Measurements from ENCODE around the gene MAK. TPM values are rescaled to one million over a fixed set of nuclear protein-coding genes. Genes with fewer than 3 reads are reported as not detected.
"Not testable (repeated sequence)": the region's sequence is repeated elsewhere in the genome, so short reads cannot be mapped to it uniquely, and the experiment has no call there.

The MAK gene
- total RNA-seq, 1 donor from 2014 or later, result 0.17 TPM

DNA sequence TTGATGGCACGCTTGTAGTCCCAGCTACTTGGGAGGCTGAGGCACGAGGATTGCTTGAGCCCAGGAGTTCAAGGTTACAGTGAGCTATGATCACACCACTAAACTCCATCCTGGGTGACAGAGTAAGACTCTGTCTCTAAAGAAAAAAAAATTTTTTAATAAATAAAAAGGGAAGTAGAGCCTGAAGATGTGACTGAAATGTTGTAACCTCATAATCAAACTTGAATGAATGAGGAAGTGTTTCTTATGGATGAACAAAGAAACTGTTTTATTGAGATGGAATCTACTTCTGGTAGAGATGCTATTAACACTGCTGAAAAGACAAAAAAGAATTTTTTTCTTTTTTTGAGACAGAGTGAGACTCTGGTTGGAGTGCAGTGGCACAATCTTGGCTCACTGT, 6.7 kb downstream of the MAK start:
- Histone ChIP-seq H3K36me3 (ENCODE audit: control insufficient read depth, insufficient read depth, low read length) (no peaks in the 10 kb centered on the region), H3K27me3 (ENCODE audit: control insufficient read depth, insufficient read depth, low read length) (no peaks in the 10 kb centered on the region), H3K4me3 (ENCODE audit: low read depth, low read length) (no peak overlapping the region)
- DNase-seq (ENCODE audit: low read depth), result no peak
- TF ChIP-seq, protein P1, sequence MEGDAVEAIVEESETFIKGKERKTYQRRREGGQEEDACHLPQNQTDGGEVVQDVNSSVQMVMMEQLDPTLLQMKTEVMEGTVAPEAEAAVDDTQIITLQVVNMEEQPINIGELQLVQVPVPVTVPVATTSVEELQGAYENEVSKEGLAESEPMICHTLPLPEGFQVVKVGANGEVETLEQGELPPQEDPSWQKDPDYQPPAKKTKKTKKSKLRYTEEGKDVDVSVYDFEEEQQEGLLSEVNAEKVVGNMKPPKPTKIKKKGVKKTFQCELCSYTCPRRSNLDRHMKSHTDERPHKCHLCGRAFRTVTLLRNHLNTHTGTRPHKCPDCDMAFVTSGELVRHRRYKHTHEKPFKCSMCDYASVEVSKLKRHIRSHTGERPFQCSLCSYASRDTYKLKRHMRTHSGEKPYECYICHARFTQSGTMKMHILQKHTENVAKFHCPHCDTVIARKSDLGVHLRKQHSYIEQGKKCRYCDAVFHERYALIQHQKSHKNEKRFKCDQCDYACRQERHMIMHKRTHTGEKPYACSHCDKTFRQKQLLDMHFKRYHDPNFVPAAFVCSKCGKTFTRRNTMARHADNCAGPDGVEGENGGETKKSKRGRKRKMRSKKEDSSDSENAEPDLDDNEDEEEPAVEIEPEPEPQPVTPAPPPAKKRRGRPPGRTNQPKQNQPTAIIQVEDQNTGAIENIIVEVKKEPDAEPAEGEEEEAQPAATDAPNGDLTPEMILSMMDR (IDR thresholded peaks at IDR 0.05; ENCODE audit: insufficient read depth, low read length, poor library complexity, severe bottlenecking), result no peak

DNA sequence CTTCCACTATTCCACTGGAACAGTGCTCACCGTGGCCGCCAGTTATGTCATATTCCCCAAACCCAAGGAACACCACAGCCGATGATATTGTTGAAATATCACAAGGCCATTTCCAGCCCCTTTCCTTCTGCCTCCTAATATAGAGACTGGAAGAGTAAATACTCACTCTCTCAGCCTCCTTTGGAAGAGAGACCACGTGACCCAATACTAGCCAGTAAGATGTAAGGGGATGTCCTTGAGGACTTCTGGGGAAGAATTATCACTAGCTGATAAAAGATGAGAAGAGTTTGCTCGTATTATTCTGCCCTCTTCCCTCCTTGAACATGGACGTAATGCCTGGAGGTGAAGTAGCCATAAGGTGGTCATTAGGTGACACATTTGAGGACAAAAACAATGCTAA, 13.5 kb downstream of the MAK start:
- H3K27me3 ChIP-seq (ENCODE audit: control insufficient read depth, insufficient read depth, low read length), result no peaks in the 10 kb centered on the region
- DNase-seq (ENCODE audit: low read depth), result no peak
- TF ChIP-seq, protein P1 (IDR thresholded peaks at IDR 0.05; ENCODE audit: insufficient read depth, low read length, poor library complexity, severe bottlenecking), result no peak
- H3K4me3 ChIP-seq (ENCODE audit: low read depth, low read length), result no peak overlapping the region
- H3K36me3 ChIP-seq (ENCODE audit: control insufficient read depth, insufficient read depth, low read length), result no peaks in the 10 kb centered on the region

DNA sequence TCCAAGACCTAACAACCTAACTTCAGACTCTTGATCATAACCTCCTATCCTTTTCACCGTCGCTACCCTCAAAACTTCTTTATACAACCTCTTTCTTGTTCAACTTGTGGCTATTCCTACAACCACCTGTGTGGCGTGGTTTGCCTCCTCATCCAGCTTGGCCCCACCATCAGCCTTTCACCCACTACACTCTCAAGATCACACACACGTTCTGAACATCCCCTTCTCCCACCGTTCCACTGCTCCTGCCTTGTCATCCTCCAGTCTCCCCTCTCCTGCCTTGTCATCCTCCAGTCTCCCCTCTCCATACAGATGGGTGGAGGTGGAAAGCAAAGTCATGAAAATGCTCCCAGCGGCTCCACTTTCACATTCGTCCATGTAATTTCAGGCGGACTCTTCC, 14.0 kb downstream of the MAK start:
- no peak for DNase-seq (ENCODE audit: low read depth)
- no peaks in the 10 kb centered on the region for H3K27me3 ChIP-seq (ENCODE audit: control insufficient read depth, insufficient read depth, low read length)
- TF ChIP-seq, protein P1 (IDR thresholded peaks at IDR 0.05; ENCODE audit: insufficient read depth, low read length, poor library complexity, severe bottlenecking), result no peak
- H3K4me3 ChIP-seq (ENCODE audit: low read depth, low read length), result no peak overlapping the region
- H3K36me3 ChIP-seq (ENCODE audit: control insufficient read depth, insufficient read depth, low read length), result no peaks in the 10 kb centered on the region

DNA sequence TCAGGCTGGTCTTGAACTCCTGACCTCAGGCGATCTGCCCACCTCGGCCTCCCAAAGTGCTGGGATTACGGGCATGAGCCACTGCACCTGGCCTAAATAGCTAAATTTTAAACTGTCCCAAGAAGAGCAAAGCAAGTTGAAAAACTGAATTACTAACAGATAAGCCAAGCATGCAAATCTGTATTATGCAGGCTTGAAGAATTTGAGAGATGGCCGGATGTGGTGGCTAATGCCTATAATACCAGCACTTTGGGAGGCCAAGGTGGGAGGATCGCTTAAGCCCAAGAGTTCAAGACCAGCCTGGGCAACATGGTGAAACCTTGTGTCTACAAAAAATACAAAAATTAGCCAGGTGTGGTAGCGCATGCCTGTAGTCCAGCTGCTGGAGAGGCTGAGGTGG, 24.2 kb downstream of the MAK start:
- not testable (repeated sequence) for H3K4me3 ChIP-seq (ENCODE audit: low read depth, low read length); H3K27me3 ChIP-seq (ENCODE audit: control insufficient read depth, insufficient read depth, low read length); H3K36me3 ChIP-seq (ENCODE audit: control insufficient read depth, insufficient read depth, low read length); DNase-seq (ENCODE audit: low read depth)

DNA sequence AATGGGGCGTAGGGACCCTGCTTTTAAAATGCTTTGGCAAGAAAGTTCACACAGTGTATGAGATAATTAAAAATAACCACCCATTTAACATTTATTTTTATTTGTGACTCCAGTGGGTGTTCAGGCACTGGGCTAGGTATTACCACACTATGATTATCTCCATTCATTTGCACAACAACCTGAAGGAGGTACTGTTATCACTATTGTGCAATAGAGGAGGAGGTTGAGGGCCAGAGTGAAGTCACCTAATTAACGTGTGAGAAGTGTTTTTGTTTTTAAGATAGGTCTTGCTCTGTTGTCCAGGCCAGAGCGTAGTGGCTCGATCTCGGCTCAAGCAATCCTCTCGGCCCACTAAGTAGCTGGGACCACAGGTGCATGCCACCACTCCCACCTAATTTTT, 29.2 kb downstream of the MAK start:
- no peak for DNase-seq (ENCODE audit: low read depth)
- TF ChIP-seq, protein P1 (IDR thresholded peaks at IDR 0.05; ENCODE audit: insufficient read depth, low read length, poor library complexity, severe bottlenecking), result no peak
- Histone ChIP-seq H3K4me3 (ENCODE audit: low read depth, low read length) (no peak overlapping the region), H3K27me3 (ENCODE audit: control insufficient read depth, insufficient read depth, low read length) (no peaks in the 10 kb centered on the region), H3K36me3 (ENCODE audit: control insufficient read depth, insufficient read depth, low read length) (no peaks in the 10 kb centered on the region)

DNA sequence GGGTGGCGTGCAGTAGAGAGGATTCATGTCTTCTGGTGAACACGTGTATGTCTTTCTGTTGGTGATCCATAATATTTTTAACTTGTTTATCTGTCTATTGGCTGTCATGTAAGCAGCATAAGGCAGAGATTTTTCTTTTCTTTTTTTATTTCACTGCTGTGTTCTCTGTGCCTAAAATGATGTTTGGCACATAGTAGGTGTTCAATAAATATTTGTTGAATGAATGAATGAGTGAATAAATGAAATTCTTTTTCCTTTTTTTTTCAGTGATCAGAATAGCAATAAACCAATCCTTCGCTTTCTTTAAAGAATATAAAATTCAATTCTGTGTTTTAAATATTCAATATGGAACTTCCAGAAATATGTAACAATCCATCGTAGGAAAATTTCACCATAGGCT, 30.0 kb downstream of the MAK start:
- no peak for DNase-seq (ENCODE audit: low read depth)
- TF ChIP-seq, protein P1 (IDR thresholded peaks at IDR 0.05; ENCODE audit: insufficient read depth, low read length, poor library complexity, severe bottlenecking), result no peak
- no peaks in the 10 kb centered on the region for H3K27me3 ChIP-seq (ENCODE audit: control insufficient read depth, insufficient read depth, low read length)
- H3K4me3 ChIP-seq (ENCODE audit: low read depth, low read length), result no peak overlapping the region
- H3K36me3 ChIP-seq (ENCODE audit: control insufficient read depth, insufficient read depth, low read length), result no peaks in the 10 kb centered on the region

All from kidney epithelial cell (primary cell).